IPS DF 19.7 (cell line): Measurements from ENCODE around the gene TRPM2.

Experiments
- DNase-seq: peaks from one replicate; pipeline ENCODE4 v3.0.0-alpha.2; 2013; ENCODE audit warnings: low read depth, low spot score

Gene TRPM2

DNA sequence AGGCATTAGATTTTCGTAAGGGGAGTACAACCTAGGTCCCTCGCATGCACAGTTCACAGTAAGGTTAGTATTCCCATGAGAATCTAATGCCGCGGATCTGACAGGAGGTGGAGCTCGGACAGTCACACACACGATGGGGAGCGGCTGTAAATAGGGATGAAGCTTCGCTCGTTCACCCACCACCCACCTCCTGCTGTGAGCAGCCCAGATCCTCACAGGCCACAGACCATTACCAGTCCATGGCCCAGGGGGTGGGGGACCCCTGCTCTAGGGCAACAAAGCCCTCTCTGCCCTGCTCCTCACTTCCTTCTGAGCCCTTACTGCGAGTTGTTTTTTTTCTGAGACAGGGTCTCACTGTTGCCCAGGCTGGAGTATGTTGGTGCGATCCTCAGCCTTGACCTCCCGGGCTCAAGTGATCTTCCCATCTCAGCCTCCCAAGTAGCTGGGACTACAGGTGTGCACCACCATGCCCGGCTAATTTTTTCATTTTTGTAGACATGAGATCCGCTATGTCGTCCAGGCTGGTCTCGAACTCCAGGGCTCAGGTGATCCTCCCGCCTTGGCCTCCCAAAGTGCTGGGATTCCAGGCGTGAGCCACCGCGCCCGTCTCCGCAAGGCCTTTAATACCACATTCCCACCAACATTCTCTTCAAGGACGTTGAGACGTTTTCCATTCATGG is 21.3 kb downstream of the TRPM2 start:
- DNase-seq = no peak

DNA sequence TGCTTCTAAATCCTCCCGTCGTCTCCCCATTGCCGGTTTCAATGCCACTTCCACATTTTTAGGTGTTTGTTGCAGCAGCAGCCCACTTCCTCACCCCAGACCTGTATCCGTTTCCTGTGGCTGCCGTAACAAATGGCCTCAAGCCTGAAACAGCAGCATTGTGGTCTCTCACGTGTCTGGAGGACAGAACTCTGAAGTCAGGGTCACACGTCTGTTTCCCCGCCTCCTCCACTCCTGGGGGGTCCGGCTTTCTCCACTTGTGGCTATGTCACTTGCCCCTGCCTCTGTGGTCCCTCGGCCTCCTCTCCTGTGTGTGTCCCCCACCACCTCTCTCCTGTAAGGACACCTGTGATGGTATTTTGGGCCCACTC is 21.8 kb downstream of the TRPM2 start:
- DNase-seq = no peak

DNA sequence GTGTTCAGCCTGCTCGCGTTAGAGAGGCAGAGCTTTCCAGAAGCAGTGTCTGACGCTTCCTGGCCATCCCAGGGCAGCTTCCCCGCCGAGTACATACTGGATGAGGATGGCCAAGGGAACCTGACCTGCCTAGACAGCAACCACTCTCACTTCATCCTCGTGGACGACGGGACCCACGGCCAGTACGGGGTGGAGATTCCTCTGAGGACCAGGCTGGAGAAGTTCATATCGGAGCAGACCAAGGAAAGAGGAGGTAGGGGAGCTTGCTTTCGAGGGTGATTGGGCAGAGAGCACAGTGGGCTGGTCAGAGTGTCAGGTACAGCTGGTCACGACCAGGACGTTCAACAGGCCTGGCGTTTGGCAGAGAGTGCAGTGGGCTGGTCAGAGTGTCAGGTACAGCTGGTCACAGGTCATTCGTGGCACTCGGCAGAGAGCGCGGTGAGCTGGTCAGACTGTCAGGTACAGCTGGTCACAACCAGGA is 22.4 kb downstream of the TRPM2 start:
- DNase-seq = no peak

DNA sequence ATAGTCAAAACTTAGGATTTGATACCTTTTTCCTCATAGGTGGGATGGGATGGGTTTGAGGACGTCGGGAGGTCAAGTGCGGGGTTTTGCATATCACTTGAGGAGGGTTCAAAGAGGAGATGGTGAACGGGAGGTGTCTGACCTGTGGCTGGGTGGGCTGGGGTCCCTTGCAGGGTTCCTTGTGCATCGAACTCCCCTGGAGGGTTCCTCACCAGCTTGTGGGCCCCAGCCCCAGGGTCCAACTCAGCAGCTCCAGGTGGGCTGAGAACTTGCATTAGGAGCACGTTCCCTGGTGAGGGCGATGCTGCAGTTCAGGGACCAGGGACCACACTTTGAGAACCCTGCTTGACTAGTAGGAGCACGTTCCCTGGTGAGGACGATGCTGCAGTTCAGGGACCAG is 23.2 kb downstream of the TRPM2 start:
- DNase-seq = no peak

DNA sequence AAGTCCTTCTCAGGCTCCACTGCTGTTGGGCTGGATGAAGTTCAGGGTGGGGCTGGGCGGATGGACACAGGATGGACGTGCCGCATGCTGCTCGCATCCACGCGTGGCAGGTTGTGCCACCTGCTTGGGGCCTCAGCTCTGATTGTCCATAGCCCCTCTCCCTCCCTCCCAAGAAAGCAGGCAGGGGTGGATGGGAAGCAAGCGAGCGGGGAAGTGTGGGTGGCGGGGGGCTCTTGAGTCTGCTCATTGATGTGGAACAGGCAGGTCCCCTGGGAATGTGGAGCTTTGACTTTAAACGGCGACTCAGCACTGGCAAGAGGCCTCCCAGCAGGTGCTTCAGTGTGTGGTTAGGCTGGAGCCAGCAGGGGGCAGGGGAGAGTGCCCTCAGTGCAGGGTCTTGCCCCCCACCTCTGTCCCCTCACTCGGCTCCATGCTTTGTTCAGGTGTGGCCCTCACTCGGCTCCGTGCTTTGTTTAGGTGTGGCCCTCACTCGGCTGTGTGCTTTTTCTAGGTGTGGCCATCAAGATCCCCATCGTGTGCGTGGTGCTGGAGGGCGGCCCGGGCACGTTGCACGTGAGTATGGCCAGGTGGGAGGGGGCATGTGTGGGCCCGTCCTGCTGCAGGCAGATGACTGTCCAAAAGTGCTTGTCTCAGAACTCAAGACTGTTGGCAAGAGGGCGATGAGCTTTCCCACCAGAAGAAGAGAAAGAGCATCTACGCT is 23.9 kb downstream of the TRPM2 start:
- no peak for DNase-seq

DNA sequence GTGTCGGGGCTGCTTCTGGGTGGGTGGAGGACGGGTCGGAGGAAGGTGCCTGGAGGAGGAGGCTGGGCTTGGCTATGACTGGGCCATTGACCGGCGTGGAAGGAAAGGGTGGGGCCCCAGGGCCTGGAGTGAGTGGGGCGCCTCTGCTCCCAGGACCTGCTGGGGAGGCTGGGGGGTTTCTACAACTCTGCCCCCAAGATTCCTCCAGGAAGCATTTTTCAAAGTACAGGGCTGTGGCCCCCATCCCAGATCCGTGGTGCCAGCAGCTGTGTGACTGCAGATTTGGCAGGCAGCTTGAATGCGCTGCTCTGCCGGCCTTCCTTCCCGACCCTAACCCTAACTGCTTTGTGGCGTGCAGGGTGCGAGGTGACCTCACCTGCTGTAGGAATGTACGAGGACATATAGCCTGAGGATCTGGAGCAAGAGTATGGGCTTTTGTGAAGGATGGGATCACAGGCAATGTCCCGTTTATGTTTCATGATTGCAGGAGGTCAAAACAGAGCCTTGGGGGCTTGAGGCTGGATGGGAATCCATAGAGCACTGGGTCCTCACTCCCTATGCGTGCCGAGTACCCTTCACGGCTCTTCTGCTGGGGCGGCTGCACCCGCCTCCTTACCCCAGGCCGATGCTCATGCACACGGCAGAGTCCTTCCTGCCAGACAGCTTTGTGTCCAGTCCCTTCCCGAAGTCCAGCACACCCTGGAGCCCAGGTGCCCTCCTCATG is 24.7 kb downstream of the TRPM2 start:
- DNase-seq = no peak

DNA sequence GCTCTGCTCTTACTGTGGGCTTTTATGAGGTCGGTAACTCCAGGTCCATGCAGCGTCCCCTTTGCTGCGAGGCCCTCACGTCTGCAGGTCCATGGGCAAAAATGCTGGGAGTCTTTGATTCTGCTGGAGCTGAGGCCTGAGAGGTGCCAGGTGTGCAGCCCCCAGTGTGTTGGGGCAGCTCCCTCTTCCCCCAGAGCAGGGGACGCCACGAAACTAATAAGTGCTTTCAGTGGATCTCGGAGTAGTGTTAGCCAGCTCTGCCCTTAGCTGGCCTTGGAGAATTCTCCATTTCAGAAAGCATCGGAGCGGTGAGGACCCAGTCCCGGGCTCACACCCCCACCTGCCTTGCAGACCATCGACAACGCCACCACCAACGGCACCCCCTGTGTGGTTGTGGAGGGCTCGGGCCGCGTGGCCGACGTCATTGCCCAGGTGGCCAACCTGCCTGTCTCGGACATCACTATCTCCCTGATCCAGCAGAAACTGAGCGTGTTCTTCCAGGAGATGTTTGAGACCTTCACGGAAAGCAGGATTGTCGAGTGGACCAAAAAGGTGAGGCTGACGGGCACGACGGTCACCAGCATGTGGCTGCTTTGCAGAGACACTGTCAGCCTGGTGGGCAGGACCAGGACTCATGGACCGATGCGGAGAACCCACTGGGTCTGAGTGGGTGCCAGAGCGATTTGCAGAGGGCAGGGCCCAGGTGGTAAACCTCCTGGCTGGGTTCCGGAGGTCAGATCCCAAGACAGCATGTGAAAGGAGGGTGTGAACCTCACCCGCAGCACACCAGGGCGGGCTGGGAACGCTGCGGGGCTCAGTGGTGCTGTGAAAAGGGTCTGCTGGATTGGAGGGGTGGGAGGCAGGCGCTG is 25.5 kb downstream of the TRPM2 start:
- no peak for DNase-seq

DNA sequence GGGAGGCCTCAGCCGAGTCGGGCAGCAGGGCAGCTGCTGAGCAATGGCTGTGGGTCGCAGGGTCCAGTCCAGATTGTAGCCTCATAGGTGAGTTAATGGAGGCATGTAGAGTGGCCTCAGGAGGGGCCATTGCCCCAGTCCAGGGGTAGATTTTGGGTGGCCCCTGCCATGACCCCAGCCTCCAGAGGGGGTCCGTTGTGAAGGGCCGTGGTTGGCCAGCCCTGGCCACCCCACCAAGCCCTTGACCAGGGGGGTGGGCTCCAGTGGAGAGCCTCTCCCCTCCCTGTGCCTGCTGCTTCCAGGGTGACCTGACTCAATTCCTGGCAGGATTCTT is 26.1 kb downstream of the TRPM2 start:
- DNase-seq = no peak

DNA sequence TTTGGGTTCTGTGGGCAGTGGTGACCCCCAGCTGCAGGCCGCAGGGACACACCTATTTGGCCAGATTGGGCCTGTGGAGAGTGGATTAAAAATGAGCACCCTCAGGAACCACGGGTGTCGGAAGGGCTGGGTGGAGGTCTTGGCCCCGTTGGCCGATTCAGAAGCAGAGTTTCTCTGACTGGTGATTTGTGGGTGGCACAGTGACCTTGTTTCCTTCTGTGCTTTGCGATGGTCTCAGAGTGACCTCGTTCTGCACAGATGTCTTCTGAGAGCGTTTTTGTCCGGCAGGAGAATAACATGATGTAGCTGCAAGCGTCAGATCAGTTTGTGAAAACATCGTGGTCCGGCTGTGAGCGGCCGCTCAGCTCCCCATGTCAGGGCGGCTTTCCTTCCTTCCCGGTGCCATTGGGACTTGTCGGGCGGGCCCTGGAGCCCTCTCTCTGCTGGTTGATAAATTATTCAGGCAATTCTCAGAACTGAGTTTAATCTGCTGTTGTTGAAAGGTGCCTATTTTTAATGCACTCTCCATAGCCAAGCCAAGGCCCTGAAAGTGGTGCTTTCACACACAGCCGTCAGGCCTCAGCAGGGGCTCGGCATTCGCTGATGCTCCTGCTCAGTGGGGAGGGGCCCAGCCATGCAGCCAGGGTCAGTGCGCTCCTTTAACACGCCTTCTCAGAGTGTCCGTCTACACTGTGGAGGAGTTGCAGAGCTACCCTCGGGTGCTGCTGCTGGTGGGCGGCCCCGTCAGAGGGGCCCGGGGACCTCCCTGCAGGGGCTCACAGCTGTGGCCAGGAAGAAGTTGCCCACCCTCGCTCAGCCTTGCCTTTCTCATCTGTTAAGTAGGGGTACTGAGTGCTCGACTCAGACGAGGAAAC is 26.8 kb downstream of the TRPM2 start:
- DNase-seq = no peak

DNA sequence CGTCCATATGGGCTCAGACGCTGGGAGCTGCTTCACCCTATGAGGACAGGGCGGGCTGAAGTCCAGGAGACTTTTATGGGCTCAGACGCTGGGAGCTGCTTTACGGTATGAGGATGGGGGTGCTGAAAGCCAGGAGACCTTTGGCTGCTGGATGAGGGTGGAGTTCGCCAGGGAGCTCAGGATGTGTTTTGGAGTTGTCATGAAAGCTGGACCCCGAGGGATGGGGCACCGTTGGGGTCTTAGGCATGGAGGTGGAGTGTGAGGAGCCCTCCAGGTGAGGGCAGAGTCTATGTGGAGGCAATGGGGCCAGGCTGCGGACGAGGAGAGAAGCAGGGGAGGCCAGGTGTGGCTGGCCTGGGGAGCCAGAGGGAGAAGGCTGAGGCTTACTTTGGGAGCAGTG is 27.5 kb downstream of the TRPM2 start:
- DNase-seq = no peak

DNA sequence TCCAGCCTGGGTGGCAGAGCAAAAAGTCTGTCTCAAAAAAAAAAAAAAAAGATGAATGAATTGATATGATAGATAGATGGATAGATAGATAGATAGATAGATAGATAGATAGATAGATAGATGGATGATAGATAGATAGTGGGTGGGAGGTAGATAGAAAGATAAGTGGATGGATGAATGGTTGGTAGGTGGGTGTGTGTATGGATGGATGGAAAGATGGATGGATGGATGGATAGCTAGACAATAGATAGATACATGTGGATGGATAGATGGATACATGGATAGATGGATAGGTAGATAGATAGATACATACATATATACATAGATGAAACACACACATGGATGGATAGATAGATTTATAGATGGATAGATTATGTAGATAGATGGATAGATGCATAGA is 28.5 kb downstream of the TRPM2 start:
- no peak for DNase-seq

DNA sequence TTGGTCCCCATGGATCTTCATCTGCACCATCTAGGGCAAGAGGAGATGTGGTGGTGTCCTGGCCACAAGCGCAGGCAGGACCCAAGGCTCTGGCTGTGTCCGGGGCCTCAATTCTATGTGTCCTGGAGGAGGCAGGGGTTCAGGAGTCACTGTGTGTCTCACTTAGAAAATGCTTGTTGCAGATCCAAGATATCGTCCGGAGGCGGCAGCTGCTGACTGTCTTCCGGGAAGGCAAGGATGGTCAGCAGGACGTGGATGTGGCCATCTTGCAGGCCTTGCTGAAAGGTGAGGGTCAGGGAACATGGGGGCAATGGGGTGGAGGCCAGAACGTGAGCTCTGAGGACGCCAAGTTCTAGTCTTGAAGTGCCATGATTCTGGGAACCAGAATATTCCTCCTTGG is 29.1 kb downstream of the TRPM2 start:
- DNase-seq = no peak

DNA sequence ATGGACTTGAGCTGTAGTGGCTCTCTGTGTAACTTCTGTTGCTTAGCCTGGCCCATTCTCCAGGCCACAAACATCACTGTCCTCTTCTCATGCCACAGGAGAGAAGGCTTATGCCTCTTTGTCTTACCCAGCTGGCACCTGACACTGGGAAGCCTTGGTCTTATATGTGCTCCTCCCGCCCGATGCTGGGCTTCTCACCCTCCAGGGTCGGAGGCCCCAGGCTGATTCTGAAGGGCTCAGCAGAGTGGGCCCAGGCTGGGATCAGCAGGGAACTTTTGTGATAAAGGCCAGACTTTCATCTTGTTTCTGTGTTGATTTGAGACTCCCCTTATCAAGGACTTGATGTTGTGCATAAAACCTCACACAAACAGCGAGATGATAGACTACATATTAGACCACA is 29.8 kb downstream of the TRPM2 start:
- DNase-seq = no peak

DNA sequence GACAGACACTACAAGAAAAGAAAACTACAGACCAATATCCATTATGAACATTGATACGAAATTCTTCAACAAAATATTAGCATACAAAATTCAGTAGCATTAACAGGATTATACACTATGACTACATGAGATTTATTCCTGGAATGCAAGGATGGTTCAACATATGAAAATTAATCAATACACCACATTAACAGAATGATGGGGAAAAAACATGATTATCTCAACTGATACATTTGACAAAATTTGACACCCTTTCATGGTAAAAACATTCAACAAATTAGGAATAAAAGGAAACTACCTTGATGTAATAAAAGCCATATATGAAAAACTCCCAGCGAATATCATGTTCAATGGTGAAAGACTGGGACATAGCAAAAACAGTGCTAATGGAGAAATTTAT is 31.5 kb downstream of the TRPM2 start:
- DNase-seq = no peak

DNA sequence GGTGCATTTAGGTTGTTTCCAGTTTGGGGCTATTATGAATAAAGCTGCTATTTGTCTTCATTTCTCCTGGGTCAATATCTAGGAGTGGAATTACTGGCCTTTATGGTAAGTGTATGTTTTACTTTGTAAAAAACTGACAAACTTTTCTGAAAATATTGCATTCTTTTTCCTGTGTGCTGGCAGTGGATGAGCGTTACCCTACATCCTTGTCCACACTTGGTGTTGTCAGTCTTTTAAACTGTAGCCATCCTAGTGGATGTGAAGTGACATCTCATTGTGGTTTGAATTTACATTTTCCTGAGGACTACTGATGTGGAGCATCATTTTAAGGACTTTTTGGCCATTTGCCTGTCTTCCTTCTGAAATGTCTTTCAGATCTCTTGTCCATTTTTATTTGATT is 35.9 kb downstream of the TRPM2 start:
- no peak for DNase-seq

DNA sequence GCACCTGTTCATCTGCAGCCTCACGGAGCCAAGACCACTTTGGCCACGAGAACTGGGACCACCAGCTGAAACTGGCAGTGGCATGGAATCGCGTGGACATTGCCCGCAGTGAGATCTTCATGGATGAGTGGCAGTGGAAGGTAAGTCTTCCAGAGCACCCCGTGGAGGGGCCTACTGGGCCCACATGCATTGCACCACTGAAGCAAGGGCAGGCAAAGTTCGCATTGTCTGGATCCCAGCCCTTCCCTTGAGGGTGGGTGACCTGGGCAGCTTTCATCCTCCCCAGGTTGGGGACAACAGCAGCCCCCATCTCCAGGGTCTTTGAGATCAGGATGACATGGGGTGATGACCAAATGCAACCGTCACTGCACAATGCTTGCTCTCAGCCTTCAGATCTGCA is 37.5 kb downstream of the TRPM2 start:
- DNase-seq = no peak

DNA sequence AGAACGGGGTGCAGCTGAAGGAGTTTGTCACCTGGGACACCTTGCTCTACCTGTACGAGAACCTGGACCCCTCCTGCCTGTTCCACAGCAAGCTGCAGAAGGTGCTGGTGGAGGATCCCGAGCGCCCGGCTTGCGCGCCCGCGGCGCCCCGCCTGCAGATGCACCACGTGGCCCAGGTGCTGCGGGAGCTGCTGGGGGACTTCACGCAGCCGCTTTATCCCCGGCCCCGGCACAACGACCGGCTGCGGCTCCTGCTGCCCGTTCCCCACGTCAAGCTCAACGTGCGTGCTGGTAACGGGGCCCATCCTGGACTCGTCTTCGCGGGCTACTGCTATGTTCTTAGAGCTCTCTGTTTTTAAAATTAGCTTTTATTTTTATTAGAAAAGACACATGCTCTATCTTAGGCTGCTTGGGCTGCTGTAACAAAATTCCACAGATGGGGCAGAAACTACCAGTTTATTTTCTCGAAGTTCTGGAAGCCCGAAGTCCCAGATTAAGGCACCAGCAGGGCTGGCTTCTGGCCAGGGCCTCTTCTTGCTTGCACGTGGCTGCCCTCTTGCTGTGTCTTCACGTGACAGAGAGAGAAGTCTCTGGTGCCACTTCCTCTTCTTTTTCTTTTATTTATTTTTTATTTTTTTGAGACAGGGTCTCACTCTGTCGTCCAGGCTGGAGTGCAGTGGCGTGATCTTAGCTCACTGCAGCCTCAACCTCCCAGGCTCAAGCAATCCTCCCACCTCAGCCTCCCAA is 38.1 kb downstream of the TRPM2 start:
- DNase-seq = no peak

DNA sequence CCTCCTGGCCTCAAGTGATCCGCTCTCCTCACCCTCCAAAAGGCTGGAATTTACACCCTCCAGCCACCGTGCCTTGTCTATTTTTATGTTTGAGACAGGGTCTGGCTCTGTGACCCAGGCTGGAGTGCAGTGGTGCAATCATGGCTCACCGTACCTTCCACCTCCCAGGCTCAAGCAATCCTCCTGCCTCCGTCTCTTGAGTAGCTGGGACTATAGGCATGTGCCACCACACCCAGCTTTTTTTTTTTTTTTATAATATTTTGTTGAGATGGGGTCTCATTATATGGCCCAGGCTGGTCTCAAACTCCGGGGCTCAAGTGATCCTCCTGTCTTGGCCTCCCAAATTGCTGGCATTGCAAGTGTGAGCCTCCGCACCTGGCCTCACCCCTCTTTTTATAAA is 38.8 kb downstream of the TRPM2 start:
- DNase-seq = no peak

DNA sequence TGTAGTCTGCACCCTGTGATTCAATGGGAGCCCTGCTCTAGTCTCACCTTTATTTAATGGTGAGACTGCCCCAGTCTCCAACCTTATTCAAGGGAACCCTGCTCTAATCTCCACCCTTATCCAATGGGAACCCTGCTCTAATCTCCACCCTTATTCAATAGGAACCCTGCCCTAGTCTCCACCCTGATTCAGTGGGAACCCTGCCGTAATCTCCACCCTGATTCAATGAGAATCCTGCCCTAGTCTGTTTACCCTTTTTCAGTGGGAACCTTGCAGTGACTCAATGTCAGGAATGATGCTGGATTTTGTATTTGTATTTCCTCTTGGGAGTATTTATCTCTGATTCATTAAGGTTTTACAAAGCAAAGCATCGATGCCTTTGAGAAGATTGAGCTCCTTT is 39.5 kb downstream of the TRPM2 start:
- DNase-seq = no peak

DNA sequence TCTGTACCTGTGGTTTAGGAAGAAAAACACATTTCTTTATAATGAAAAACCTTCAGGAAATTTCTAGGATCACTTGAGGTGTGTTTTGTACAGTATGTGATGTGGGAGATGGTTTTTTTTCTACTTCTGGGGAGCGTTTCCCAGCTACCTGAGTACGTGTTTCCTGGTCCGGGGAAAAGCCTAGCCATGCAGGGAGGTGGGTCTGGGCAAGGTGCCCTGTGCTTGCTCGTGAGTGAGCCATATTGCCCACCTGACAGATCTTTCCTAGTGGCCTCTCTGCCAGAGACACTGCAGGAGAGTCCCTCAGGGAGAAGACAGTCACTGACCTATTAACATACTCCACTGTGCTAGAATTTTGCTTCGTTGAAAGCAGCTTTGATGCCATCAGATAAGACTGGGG is 41.3 kb downstream of the TRPM2 start:
- DNase-seq = no peak
